Pancreas (tissue), 10 donors: ENCODE results near the gene MYEOV. TPM values are rescaled to one million over a fixed set of nuclear protein-coding genes. Genes with fewer than 3 reads are reported as not detected.

Source experiments
- ATAC-seq, 4 donors: fragments of 200-7000 bp; cut with Tn5 transposase; one replicate each; pipeline versions ENCODE4 v1.8.0 to v1.9.1; 2020; ENCODE audit warnings: mild to moderate bottlenecking in 4 of 4, moderate library complexity in 4 of 4
- DNase-seq, 6 donors: peaks; one replicate each; pipeline ENCODE4 v3.0.0-alpha.2; 2020
- FAIRE-seq: peaks from 2 replicates; lab custom pipeline; 2012; peaks lifted over from hg19 to GRCh38; lab: Jason Lieb, UNC
- H3K27ac ChIP-seq, 4 donors: fragments of 200-600 bp; sonication (generic); 1 replicate in 3 of 4; 2 replicates in 1 of 4; pipeline versions ENCODE4 v1.5.0 to v1.8.0; 2020
- H3K27me3 ChIP-seq, 4 donors: fragments of 200-600 bp; one replicate each; pipeline ENCODE4 v1.8.0; 2021
- H3K36me3 ChIP-seq, 3 donors: fragments of 200-600 bp; sonication (generic) in 1 of 3; one replicate each; pipeline versions ENCODE4 v1.5.0 to v1.8.0; 2020 to 2021
- H3K4me1 ChIP-seq, 3 donors: fragments of 200-600 bp; one replicate each; pipeline ENCODE4 v1.8.0; 2021
- H3K4me3 ChIP-seq, 4 donors: fragments of 200-600 bp; sonication (generic) in 2 of 4; one replicate each; pipeline versions ENCODE4 v1.5.0 to v1.8.0; 2020 to 2021
- H3K9me3 ChIP-seq, 4 donors: fragments of 200-600 bp; one replicate each; pipeline ENCODE4 v1.8.0; 2021
- WGBS, 2 donors: extraction: QIAGEN DNeasy Blood & Tissue Kit; methylation state at CpG; one replicate each; pipeline ENCODE4 v1.1.7; 2013; 5-methylcytosine and 5-hydroxymethylcytosine counted together
- intact Hi-C, 3 donors: fragments of 100-400 bp; cut with DNase I; formaldehyde crosslinking; loops; one replicate each; pipeline versions ENCODE4 v1.11.1 to v1.14.2; 2022
- polyA plus RNA-seq, 2 donors: library from polyadenylated mRNA; stranded (reverse); fragments of 200-250 nt; gene quantifications; one replicate each; pipeline ENCODE4 v1.2.3, GENCODE V29; 2013
- total RNA-seq, 6 donors: library from RNA; stranded (reverse); fragmentation: NEBNext Ultra II Directional in 4 of 6; extraction: Animal tissue kit (Norgen Biotek cat#: 25700) in 4 of 6; gene quantifications; one replicate each; pipeline versions ENCODE4 v1.2.1 to v1.2.4, GENCODE V29; 2021 to 2023
- TF ChIP-seq, protein P1 (sequence below), 4 donors: fragments of 200-600 bp; sonication (generic) in 3 of 4; IDR thresholded peaks; one replicate each; pipeline versions ENCODE4 v1.5.0 to v1.8.0; 2021; ENCODE audit warnings: antibody characterized with exemption in 4 of 4
- donor health status: healthy with polysubstance abuse.
- donor health status: DM: no; HTN: no; CAD: no; lungs with moderate emphysema.
- donor health status: DM: no; HTN: no; CAD: no.
- donor health status: control.
- donor health status: control.
- donor health status: Bipolar disorder and iron deficiency.
- donor health status: DM: yes; HTN: yes; CAD: no.
- donor health status: DM: no; HTN: no; CAD: no.
- donor health status: DM: no; HTN: no; CAD: no.
- donor health status: DM: yes; HTN: yes; CAD: no.

Gene MYEOV
- total and polyA plus RNA-seq, 8 donors = 0.37 to 3.8 (median 3.2) TPM; not detected in 1

DNA sequence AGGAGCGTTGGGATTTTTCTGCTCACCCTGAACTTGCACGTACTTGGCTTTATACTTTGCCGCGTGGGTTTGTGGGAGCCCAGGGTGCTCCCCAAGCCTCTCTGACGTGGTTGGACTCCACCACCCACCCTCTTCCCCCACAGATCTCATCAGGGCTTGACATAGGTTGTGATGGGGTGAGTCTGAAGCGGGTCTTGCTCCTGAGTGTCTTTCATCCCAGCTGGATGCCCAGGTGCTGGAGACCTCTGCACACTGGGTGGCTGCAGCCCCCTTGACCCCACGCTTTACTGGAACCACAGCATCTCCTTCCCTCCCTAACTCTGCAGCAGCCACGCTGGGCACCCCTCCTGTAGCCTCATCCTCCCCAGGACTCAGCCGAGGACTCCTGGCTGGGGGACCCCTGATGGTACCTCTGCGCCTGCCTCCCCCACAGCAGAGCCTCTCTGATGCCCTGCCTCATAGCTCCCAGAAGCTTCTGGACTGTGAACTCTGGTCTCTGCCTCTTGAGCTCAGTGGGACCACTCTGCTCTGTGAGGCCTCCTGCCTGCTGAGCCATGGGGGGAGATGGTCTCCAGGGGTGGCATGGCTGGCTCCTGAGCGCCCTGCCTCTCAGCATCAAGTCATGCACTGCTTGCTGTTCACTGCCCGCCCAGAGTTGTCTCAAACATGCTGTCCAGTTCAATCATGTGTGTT, 45.2 kb downstream of the MYEOV start:
- DNase-seq = peak in 1 of 6 donors; percentile 8
- TF ChIP-seq, protein P1, sequence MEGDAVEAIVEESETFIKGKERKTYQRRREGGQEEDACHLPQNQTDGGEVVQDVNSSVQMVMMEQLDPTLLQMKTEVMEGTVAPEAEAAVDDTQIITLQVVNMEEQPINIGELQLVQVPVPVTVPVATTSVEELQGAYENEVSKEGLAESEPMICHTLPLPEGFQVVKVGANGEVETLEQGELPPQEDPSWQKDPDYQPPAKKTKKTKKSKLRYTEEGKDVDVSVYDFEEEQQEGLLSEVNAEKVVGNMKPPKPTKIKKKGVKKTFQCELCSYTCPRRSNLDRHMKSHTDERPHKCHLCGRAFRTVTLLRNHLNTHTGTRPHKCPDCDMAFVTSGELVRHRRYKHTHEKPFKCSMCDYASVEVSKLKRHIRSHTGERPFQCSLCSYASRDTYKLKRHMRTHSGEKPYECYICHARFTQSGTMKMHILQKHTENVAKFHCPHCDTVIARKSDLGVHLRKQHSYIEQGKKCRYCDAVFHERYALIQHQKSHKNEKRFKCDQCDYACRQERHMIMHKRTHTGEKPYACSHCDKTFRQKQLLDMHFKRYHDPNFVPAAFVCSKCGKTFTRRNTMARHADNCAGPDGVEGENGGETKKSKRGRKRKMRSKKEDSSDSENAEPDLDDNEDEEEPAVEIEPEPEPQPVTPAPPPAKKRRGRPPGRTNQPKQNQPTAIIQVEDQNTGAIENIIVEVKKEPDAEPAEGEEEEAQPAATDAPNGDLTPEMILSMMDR (IDR thresholded peaks at IDR 0.05) = no peak
- no peak for FAIRE-seq
- Histone ChIP-seq H3K36me3 (no peaks in the 10 kb centered on the region), H3K9me3 (no peaks in the 10 kb centered on the region), H3K4me3 (no peak overlapping the region), H3K4me1 (peaks cover 5 to 11% (median 9%) of the 10 kb centered on the region in 3 donors), H3K27me3 (no peaks in the 10 kb centered on the region), H3K27ac (no peak overlapping the region)
- intact Hi-C loops = no loop called here
- no peak for ATAC-seq
- 96 to 98% methylated on average over 12 of the region's 12 CpGs for WGBS, 2 donors

DNA sequence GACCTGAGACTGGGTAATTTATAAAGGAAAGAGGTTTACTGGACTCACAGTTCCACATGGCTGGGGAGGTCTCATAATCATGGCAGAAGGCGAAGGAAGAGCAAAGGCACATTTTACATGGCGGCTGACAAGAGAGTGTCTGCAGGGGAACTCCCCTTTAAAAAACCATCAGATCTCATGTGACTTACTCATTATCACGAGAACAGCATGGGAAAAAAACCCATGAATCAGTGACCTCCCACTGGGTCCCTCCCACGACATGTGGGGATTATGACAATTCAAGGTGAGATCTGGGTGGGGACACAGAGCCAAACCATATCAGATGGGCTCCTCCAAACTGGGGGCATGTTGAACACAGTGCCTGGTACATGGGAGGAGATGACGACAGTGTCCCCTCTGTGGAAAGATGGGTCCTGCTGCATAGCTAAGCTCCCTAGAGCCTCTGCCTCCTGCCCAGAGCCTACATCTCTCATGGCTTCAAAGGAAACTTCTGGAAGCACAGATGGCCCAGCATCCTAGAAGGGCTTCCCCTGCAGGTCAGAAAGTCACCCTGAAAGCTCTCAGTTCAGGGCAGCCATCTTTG, 46.1 kb downstream of the MYEOV start:
- H3K4me1 ChIP-seq = peaks cover 5 to 11% (median 9%) of the 10 kb centered on the region in 3 donors
- 89% methylated on average over 5 of the region's 5 CpGs for WGBS, 2 donors
- intact Hi-C loops = no loop called here
- TF ChIP-seq, protein P1 (IDR thresholded peaks at IDR 0.05) = no peak
- FAIRE-seq (no peak), ATAC-seq (no peak), DNase-seq (peak in 1 of 6 donors; percentile 2)
- H3K36me3 ChIP-seq = no peaks in the 10 kb centered on the region
- H3K9me3 ChIP-seq = no peaks in the 10 kb centered on the region
- H3K27ac ChIP-seq = no peak overlapping the region
- H3K27me3 ChIP-seq = no peaks in the 10 kb centered on the region
- no peak overlapping the region for H3K4me3 ChIP-seq

DNA sequence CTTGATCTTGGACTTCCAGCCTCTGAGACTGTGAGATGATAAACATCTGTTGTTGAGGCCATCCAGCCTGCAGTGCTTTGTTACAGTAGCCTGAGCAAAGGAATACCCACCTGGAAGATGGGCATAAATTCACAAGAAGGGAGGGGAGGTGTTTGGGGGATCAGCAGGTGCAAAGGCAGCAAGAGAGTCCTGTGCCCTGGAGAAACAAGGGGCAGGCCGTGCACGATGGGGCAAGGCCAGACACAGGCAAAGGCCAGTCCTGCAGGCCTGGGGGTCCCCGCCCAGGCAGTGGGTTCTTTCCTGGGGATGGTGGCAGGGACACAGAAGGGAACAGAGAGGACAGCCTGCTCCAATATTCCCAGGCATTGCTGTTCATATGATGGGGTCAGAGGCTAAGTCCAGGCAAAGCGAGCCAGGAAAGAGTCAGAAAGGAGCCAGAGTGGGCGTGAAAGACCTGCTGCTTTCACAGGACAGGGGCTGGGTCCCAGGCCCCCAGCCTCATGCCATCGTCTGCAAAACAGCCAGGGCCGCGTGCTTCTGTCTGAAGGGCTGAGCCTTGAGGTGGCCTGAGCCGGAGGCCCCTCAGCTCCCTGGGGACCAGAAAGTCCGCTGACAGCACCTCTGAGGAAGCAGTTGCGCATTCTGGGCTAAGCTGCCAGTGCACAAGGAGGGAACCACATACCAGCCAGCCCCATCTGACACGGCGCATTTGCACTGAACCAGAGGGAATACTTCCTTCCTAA, 48.8 kb downstream of the MYEOV start:
- 91 to 98% methylated on average over 13 of the region's 13 CpGs for WGBS, 2 donors
- DNase-seq (peak in 1 of 6 donors; percentile 6), FAIRE-seq (no peak), ATAC-seq (no peak)
- TF ChIP-seq, protein P1 (IDR thresholded peaks at IDR 0.05) = no peak
- intact Hi-C loops = no loop called here
- no peak overlapping the region for H3K4me3 ChIP-seq
- H3K27me3 ChIP-seq = no peaks in the 10 kb centered on the region
- no peak overlapping the region for H3K27ac ChIP-seq
- H3K4me1 ChIP-seq = no peaks in the 10 kb centered on the region
- H3K36me3 ChIP-seq = no peaks in the 10 kb centered on the region
- H3K9me3 ChIP-seq = no peaks in the 10 kb centered on the region

DNA sequence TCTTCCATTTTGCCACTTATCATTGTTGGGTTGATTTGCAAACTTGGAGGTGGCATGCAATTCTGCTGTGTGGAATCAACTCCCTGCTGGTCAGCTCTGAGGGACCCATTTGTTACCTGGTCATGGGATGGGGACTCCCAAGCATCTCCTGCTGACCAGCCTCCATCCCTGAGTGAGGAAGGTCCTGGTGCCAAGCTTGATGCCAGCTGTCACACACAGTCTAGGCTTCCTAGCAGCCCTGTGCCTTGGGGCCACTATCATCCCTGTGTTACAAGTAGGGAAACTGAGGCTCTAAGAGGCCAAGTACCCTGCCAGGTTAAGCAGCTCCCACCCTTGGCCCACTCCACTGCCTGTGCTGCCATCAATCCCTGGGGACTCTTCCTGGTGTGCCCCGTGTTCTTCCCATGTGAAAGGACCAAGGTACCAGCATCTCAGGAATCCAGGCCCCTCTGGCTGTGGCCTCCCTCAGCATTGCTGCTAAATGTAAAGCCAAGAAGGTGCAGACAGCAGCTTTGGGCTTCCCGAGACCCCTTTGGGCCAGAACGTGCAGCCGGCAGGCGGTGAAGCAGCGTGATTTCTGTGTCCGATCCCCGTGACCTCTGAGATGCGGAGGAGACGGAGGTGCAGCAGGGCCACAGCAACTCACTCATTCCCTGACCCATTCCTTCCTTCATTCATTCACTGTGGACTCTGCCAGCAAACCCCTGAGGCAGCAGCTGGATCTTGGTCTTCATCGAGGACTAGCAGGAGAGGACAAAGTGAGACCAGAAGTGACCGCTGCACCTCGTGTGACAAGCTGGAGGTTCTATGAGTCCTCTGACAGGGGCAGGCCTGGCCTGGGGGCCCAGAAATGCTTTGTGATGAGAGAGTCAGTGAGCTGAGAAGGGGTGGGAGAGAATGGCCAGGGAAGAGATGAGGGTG, 49.7 kb downstream of the MYEOV start:
- Histone ChIP-seq H3K4me1 (no peaks in the 10 kb centered on the region), H3K27ac (no peak overlapping the region), H3K27me3 (no peaks in the 10 kb centered on the region), H3K9me3 (no peaks in the 10 kb centered on the region), H3K36me3 (no peaks in the 10 kb centered on the region), H3K4me3 (no peak overlapping the region)
- WGBS, 2 donors = 93 to 96% methylated on average over 13 of the region's 13 CpGs
- TF ChIP-seq, protein P1 (IDR thresholded peaks at IDR 0.05) = no peak
- ATAC-seq (no peak), FAIRE-seq (no peak), DNase-seq (peak in 2 of 6 donors; percentile 6)
- intact Hi-C loops = no loop called here
